A549 (cell line): ENCODE results near the gene SLC20A1.
"Not testable (repeated sequence)": the region's sequence is repeated elsewhere in the genome, so short reads cannot be mapped to it uniquely, and the experiment has no call there.

Experiments
- CHD4 ChIP-seq: fragments of 200-600 bp; sonication (generic); IDR thresholded peaks from 2 replicates; pipeline ENCODE4 v1.6.1; 2016; ENCODE audit warnings: antibody characterized with exemption, mild to moderate bottlenecking, borderline replicate concordance
- CTCF ChIP-seq: fragments of >200 bp; sonication (Bioruptor Twin); formaldehyde crosslinking; IDR thresholded peaks from 3 replicates; pipeline ENCODE4 v1.5.1; 2016
- FOSB ChIP-seq: fragments of 250-450 bp; sonication (Bioruptor Pico); IDR thresholded peaks from 2 replicates; pipeline ENCODE4 v1.5.0; 2020; ENCODE audit warnings: mild to moderate bottlenecking, moderate library complexity
- JUNB ChIP-seq: fragments of >200 bp; sonication (Bioruptor Twin); formaldehyde crosslinking; IDR thresholded peaks from 2 replicates; pipeline ENCODE4 v1.6.1; 2016
- KDM5A ChIP-seq: fragments of 200-600 bp; sonication (generic); IDR thresholded peaks from 2 replicates; pipeline ENCODE4 v1.6.1; 2016; ENCODE audit warnings: antibody characterized with exemption, mild to moderate bottlenecking
- POLR2A ChIP-seq: IDR thresholded peaks from 2 replicates; pipeline ENCODE4 v1.6.1; 2012; ENCODE audit warnings: mild to moderate bottlenecking, low read length
- RCOR1 ChIP-seq: fragments of 150-350 bp; IDR thresholded peaks from 2 replicates; pipeline ENCODE4 v1.6.1; 2014; ENCODE audit warnings: antibody characterized with exemption, low read length, low read depth
- TF ChIP-seq, protein P1 (sequence below): IDR thresholded peaks from 2 replicates; pipeline ENCODE4 v1.6.1; 2012

DNA sequence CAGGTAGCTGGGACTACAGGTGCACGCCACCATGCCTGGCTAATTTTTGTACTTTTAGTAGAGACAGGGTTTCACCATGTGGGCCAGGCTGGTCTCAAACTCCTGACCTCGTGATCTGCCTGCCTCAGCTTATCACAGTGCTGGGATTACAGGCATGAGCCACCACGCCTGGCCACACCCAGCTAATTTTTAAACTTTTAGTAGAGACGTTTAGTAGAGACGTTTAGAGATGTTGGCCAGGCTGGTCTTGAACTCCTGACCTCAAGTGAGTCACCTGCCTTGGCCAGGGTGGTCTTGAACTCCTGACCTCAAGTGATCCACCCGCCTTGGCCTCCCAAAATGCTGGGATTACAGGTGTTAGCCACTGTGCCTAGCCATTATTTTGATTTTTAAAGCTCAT lies 21.8 kb downstream of the SLC20A1 start:
- not testable (repeated sequence) for TF ChIP-seq CTCF; KDM5A; POLR2A; FOSB (CRISPR knock-in tag); CHD4; JUNB; RCOR1
- TF ChIP-seq, protein P1, sequence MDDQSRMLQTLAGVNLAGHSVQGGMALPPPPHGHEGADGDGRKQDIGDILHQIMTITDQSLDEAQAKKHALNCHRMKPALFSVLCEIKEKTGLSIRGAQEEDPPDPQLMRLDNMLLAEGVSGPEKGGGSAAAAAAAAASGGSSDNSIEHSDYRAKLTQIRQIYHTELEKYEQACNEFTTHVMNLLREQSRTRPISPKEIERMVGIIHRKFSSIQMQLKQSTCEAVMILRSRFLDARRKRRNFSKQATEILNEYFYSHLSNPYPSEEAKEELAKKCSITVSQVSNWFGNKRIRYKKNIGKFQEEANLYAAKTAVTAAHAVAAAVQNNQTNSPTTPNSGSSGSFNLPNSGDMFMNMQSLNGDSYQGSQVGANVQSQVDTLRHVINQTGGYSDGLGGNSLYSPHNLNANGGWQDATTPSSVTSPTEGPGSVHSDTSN, result not testable (repeated sequence)
